CD4-positive, alpha-beta memory T cell (primary cell): Measurements from ENCODE around the gene CLDN1. TPM values are rescaled to one million over a fixed set of nuclear protein-coding genes. Genes with fewer than 3 reads are reported as not detected.
"Not testable (repeated sequence)": the region's sequence is repeated elsewhere in the genome, so short reads cannot be mapped to it uniquely, and the experiment has no call there.

Source experiments
- CTCF ChIA-PET: fragments of 350-600 bp; sonication (Branson Sonifier 250); formaldehyde crosslinking; loops from one replicate; lab custom pipeline; 2021; ENCODE audit warnings: inconsistent platforms; ENCODE audit not compliant: partially characterized antibody; lab: Charles Lee
- POLR2A ChIA-PET: fragments of 350-600 bp; sonication (Branson Sonifier 250); formaldehyde crosslinking; loops from one replicate; lab custom pipeline; 2021; ENCODE audit not compliant: partially characterized antibody; lab: Charles Lee
- DNase-seq, 5 donors: peaks; one replicate each; pipeline versions ENCODE4 v3.0.0 to v3.0.0-alpha.2; 2020 to 2022; ENCODE audit warnings: mixed read lengths in 1 of 5
- H3K27ac ChIP-seq: one replicate; pipeline ENCODE4 v1.7.0; 2013; ENCODE audit warnings: low read depth, low read length
- H3K27me3 ChIP-seq: 2 replicates; pipeline ENCODE4 v1.7.0; 2013; ENCODE audit warnings: mild to moderate bottlenecking, low read length, moderate library complexity; ENCODE audit not compliant: insufficient read depth
- H3K36me3 ChIP-seq: 2 replicates; pipeline ENCODE4 v1.7.0; 2013; ENCODE audit warnings: mild to moderate bottlenecking, low read length, moderate library complexity; ENCODE audit not compliant: insufficient read depth
- H3K4me1 ChIP-seq: 2 replicates; pipeline ENCODE4 v1.7.0; 2013; ENCODE audit warnings: mild to moderate bottlenecking, low read length, moderate library complexity; ENCODE audit not compliant: insufficient read depth
- H3K4me3 ChIP-seq, 2 donors: one replicate each; pipeline ENCODE4 v1.7.0; 2013; ENCODE audit warnings: low read length in 2 of 2, mild to moderate bottlenecking in 1 of 2
- H3K9me3 ChIP-seq, 2 donors: one replicate each; pipeline ENCODE4 v1.7.0; 2013; ENCODE audit warnings: low read length in 2 of 2, control low read depth in 1 of 2; ENCODE audit not compliant: control insufficient read depth in 1 of 2
- H3K27ac Mint-ChIP-seq, 7 donors: one replicate each; pipeline ENCODE4 v1.8.0; 2020 to 2021; ENCODE audit warnings: mixed read lengths in 7 of 7, mild to moderate bottlenecking in 6 of 7, inconsistent platforms in 3 of 7, moderate library complexity in 3 of 7
- H3K27me3 Mint-ChIP-seq, 2 donors: one replicate each; pipeline ENCODE4 v1.8.0; 2020 to 2021; ENCODE audit warnings: mixed read lengths in 2 of 2
- H3K36me3 Mint-ChIP-seq, 2 donors: one replicate each; pipeline ENCODE4 v1.8.0; 2020 to 2021; ENCODE audit warnings: mixed read lengths in 2 of 2, inconsistent platforms in 1 of 2, mild to moderate bottlenecking in 1 of 2
- H3K4me1 Mint-ChIP-seq, 4 donors: one replicate each; pipeline ENCODE4 v1.8.0; 2020 to 2021; ENCODE audit warnings: mixed read lengths in 4 of 4, mild to moderate bottlenecking in 1 of 4
- H3K4me3 Mint-ChIP-seq, 8 donors: one replicate each; pipeline ENCODE4 v1.8.0; 2020 to 2021; ENCODE audit warnings: mixed read lengths in 8 of 8, mild to moderate bottlenecking in 7 of 8, moderate library complexity in 6 of 8, inconsistent platforms in 3 of 8
- H3K9me3 Mint-ChIP-seq, 8 donors: one replicate each; pipeline ENCODE4 v1.8.0; 2020 to 2021; ENCODE audit warnings: mixed read lengths in 8 of 8, mild to moderate bottlenecking in 5 of 8, inconsistent platforms in 3 of 8, moderate library complexity in 1 of 8
- intact Hi-C: fragments of 100-400 bp; cut with micrococcal nuclease; formaldehyde crosslinking; loops from one replicate; pipeline ENCODE4 v1.15.1; 2023
- polyA plus RNA-seq, 2 donors: library from polyadenylated mRNA; unstranded; fragments of 300-500 nt; fragmentation: Illumina TruSeq; gene quantifications; one replicate each; pipeline ENCODE4 v1.2.3, GENCODE V29; 2021
- total RNA-seq, 2 experiments: library from RNA; stranded (reverse); gene quantifications; one replicate each; pipeline ENCODE4 v1.2.3, GENCODE V29; 2021

Gene CLDN1
- total and polyA plus RNA-seq, 4 experiments from 2014 or later = not detected

DNA sequence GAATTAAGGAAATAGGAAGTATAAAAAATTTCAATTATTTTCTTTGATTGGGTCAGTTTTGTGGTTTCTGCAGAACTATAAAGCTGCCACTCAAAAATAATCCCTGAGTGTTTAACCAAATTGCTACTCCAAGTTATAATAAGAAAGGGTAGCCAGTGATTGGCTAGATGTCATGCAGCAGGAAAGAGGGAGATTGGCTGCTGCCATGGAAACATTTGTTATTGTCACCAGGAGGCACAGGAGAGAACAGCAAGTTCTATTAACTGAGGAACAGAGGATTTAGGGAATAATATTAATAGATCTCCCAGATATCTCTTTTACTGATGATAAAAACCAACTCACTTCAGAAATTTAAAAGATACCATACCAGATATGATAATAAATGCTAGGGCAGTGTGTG lies 42.6 kb downstream of the CLDN1 start:
- Histone ChIP-seq H3K27me3 (no peaks in the 10 kb centered on the region), H3K9me3 (no peaks in the 10 kb centered on the region), H3K4me3 (no peak overlapping the region), H3K4me1 (no peaks in the 10 kb centered on the region), H3K27ac (no peak overlapping the region), H3K36me3 (no peaks in the 10 kb centered on the region)
- Mint-ChIP-seq H3K9me3 (peaks cover 0 to 5% (median 3%) of the 10 kb centered on the region in 8 donors), H3K27me3 (peaks cover 0 to 1% of the 10 kb centered on the region in 2 donors), H3K4me1 (no peaks in the 10 kb centered on the region), H3K4me3 (no peak overlapping the region), H3K27ac (peak overlapping the region in 1 of 7 donors; percentile 6), H3K36me3 (no peaks in the 10 kb centered on the region)
- intact Hi-C loops = no loop called here
- ChIA-PET CTCF (interaction anchor here (1.4 kb wide), 1 partner anchor 43 kb away, joined by 4 read pairs; the partner anchor contains the start of gene CLDN1), POLR2A (no interaction called here)
- DNase-seq = no peak

- Mint-ChIP-seq H3K9me3 (peaks cover 0 to 5% (median 2%) of the 10 kb centered on the region in 8 donors), H3K4me1 (no peaks in the 10 kb centered on the region), H3K27ac (no peak overlapping the region), H3K27me3 (no peaks in the 10 kb centered on the region), H3K36me3 (no peaks in the 10 kb centered on the region), H3K4me3 (no peak overlapping the region)
- Histone ChIP-seq H3K27me3 (no peaks in the 10 kb centered on the region), H3K4me3 (no peak overlapping the region), H3K27ac (no peak overlapping the region), H3K36me3 (no peaks in the 10 kb centered on the region), H3K9me3 (no peaks in the 10 kb centered on the region), H3K4me1 (no peaks in the 10 kb centered on the region)
- ChIA-PET POLR2A (no interaction called here), CTCF (interaction anchor here (0.9 kb wide), 1 partner anchor 12 kb away, joined by 3 read pairs; no protein-coding TSS in a partner anchor)
- intact Hi-C loops = no loop called here
- DNase-seq = no peak
Observed at GRCh38 chr3:190272747-190273146, 49.5 kb downstream of the CLDN1 start.

DNA sequence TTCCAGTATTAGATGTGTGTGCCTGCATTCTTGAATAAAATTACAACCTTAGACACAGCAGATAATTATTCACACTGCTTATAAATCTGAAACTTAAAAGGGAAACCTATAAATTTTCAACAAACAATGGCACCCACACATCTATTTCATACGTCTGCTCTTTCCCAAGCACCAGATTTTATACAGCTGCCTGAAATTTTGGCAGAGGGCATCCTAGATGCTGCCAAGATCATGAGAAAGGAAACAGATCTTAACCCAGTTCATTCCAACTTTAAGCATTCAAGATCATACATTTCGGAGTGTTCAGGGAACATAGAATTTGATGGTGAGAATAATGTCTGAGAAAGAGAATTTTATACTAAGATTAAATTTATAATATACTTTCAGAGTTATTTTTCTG lies 53.1 kb downstream of the CLDN1 start:
- no peaks in the 10 kb centered on the region for H3K27me3 ChIP-seq

DNA sequence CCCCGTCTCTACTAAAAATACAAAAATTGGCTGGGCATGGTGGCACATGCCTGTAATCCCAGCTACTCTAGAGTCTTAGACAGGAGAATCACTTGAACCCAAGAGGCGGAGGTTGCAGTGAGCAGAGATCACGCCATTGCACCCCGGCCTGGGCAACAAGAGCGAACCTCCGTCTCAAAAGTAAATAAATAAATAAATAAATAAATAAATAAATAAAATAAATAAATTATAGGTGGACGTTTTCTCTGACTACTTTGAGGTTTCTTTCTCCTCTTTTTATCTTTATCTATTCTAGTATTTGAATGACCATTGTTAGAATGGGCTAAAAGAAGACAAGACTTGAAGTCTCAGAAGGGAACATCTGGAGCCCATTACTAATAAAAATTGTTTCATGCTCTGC lies 54.8 kb downstream of the CLDN1 start:
- H3K9me3 ChIP-seq, POLR2A ChIA-PET, CTCF ChIA-PET, H3K4me3 ChIP-seq, H3K36me3 Mint-ChIP-seq, H3K4me3 Mint-ChIP-seq, H3K9me3 Mint-ChIP-seq, intact Hi-C loops, DNase-seq, H3K4me1 Mint-ChIP-seq, H3K27ac ChIP-seq, H3K27me3 Mint-ChIP-seq, H3K4me1 ChIP-seq, H3K27me3 ChIP-seq, H3K36me3 ChIP-seq, H3K27ac Mint-ChIP-seq: not testable (repeated sequence)

More for the DNA sequence above, 53.1 kb downstream of the CLDN1 start:
- Mint-ChIP-seq H3K36me3 (no peaks in the 10 kb centered on the region), H3K9me3 (peaks cover 0 to 5% (median 2%) of the 10 kb centered on the region in 8 donors), H3K4me1 (no peaks in the 10 kb centered on the region), H3K27me3 (no peaks in the 10 kb centered on the region), H3K4me3 (no peak overlapping the region), H3K27ac (no peak overlapping the region)
- H3K9me3 ChIP-seq = no peaks in the 10 kb centered on the region
- H3K27ac ChIP-seq = no peak overlapping the region
- DNase-seq = no peak
- H3K4me3 ChIP-seq = no peak overlapping the region
- POLR2A ChIA-PET = no interaction called here
- intact Hi-C loops = no loop called here
- CTCF ChIA-PET = no interaction called here
- no peaks in the 10 kb centered on the region for H3K4me1 ChIP-seq
- no peaks in the 10 kb centered on the region for H3K36me3 ChIP-seq

DNA sequence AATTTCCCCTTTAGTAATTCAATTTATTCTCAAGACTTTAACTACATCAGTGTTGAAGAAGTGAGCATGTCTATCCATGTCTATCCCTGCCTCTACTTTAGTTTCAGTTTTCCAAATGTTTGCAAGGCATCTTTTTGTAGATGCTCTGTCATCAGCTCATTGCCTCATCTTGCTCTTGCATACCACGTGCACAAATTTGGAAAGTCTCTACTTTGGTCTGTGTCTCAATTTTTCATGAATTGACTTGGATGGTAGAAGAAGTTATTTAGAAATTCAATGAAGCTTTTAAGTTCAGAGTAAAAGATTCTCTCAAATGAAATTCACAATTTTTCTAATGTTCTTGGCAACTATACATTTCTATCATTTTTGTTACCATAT lies 55.3 kb downstream of the CLDN1 start:
- no peaks in the 10 kb centered on the region for H3K4me1 ChIP-seq
- intact Hi-C loops = no loop called here
- ChIA-PET CTCF (no interaction called here), POLR2A (no interaction called here)
- H3K9me3 ChIP-seq = no peaks in the 10 kb centered on the region
- H3K27ac ChIP-seq = no peak overlapping the region
- Mint-ChIP-seq H3K4me3 (no peak overlapping the region), H3K9me3 (peaks cover 0 to 5% (median 2%) of the 10 kb centered on the region in 8 donors), H3K27me3 (peaks cover 0 to 2% of the 10 kb centered on the region in 2 donors), H3K4me1 (no peaks in the 10 kb centered on the region), H3K27ac (no peak overlapping the region), H3K36me3 (no peaks in the 10 kb centered on the region)
- H3K36me3 ChIP-seq = no peaks in the 10 kb centered on the region
- no peaks in the 10 kb centered on the region for H3K27me3 ChIP-seq
- DNase-seq = no peak
- H3K4me3 ChIP-seq = no peak overlapping the region

DNA sequence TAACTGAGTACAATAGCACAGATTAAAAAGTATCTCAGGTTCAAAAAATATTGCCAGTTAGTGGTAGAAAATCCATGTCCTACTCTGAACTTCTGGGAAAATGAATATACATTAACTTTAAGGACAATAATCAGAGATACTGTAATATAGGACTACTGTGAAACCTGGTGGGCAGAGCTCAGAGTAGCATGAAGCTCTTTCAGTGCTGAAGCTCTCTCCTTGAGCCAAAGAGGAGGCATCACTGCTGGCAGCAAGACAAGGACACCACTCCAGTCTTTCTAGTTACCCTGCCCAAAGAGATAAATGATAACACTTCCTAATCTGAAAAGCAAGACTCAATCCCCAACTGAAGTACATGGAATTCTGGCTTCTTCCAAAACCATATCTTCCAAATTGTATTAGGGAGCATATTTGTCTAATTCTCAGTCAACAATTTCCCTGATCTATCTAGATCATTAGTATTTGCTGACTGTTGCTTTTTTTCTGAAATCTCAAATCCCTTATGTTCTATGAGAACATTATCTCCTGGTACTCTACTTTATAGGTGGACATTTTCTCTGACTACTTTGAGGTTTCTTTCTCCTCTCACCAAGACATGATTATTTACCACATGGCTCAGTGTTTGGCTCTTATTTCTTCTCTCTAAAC lies 55.9 kb downstream of the CLDN1 start:
- no peak overlapping the region for H3K27ac ChIP-seq
- intact Hi-C loops = no loop called here
- no peaks in the 10 kb centered on the region for H3K27me3 ChIP-seq
- DNase-seq = no peak
- CTCF ChIA-PET = no interaction called here
- H3K9me3 Mint-ChIP-seq = peaks cover 0 to 5% (median 2%) of the 10 kb centered on the region in 8 donors
- H3K36me3 ChIP-seq = no peaks in the 10 kb centered on the region
- H3K4me1 ChIP-seq = no peaks in the 10 kb centered on the region
- no peak overlapping the region for H3K4me3 Mint-ChIP-seq
- peaks cover 0 to 4% of the 10 kb centered on the region in 2 donors for H3K27me3 Mint-ChIP-seq
- POLR2A ChIA-PET = no interaction called here
- H3K36me3 Mint-ChIP-seq = no peaks in the 10 kb centered on the region
- no peak overlapping the region for H3K27ac Mint-ChIP-seq
- H3K9me3 ChIP-seq = no peaks in the 10 kb centered on the region
- H3K4me3 ChIP-seq = no peak overlapping the region
- H3K4me1 Mint-ChIP-seq = no peaks in the 10 kb centered on the region

- Histone ChIP-seq H3K9me3 (no peaks in the 10 kb centered on the region), H3K4me1 (no peaks in the 10 kb centered on the region), H3K27ac (no peak overlapping the region), H3K4me3 (no peak overlapping the region), H3K27me3 (no peaks in the 10 kb centered on the region), H3K36me3 (no peaks in the 10 kb centered on the region)
- ChIA-PET CTCF (no interaction called here), POLR2A (no interaction called here)
- Mint-ChIP-seq H3K4me3 (no peak overlapping the region), H3K36me3 (no peaks in the 10 kb centered on the region), H3K9me3 (peaks cover 0 to 3% (median under 1%) of the 10 kb centered on the region in 8 donors), H3K27me3 (peaks cover 0 to 4% of the 10 kb centered on the region in 2 donors), H3K27ac (no peak overlapping the region), H3K4me1 (no peaks in the 10 kb centered on the region)
- intact Hi-C loops = no loop called here
- DNase-seq = no peak
Observed at GRCh38 chr3:190265796-190266195, 56.5 kb downstream of the CLDN1 start.
